HG03520 (cell line): ENCODE results near the gene CEP170B.

ENCODE experiments used
- ATAC-seq: cut with Tn5 transposase; IDR thresholded peaks from one replicate; pipeline ENCODE4 v1.9.1; 2021; ENCODE audit warnings: mild to moderate bottlenecking, moderate library complexity; ENCODE audit not compliant: unreplicated experiment

CEP170B gene

GRCh38 chr14:104929268-104930230, 64.5 kb downstream of the CEP170B start:
- no peak for ATAC-seq

- ATAC-seq = no peak
These were observed 65.6 kb downstream of the CEP170B start for GRCh38 chr14:104930526-104931303.

GRCh38 chr14:104931304-104931770, 66.3 kb downstream of the CEP170B start:
- no peak for ATAC-seq

GRCh38 chr14:104931771-104932675, 67.0 kb downstream of the CEP170B start:
- ATAC-seq = no peak

- peak; percentile 50 for ATAC-seq
These were observed 67.9 kb downstream of the CEP170B start for GRCh38 chr14:104932676-104933631.

- no peak for ATAC-seq
These were observed 69.0 kb downstream of the CEP170B start for GRCh38 chr14:104933746-104934733.

- ATAC-seq = no peak
These were observed 70.1 kb downstream of the CEP170B start for GRCh38 chr14:104935026-104935650.

- ATAC-seq = no peak
These were observed 70.9 kb downstream of the CEP170B start for GRCh38 chr14:104935955-104936354.

GRCh38 chr14:104936361-104937155, 71.5 kb downstream of the CEP170B start:
- no peak for ATAC-seq

GRCh38 chr14:104937161-104937560, 72.1 kb downstream of the CEP170B start:
- no peak for ATAC-seq

- no peak for ATAC-seq
These were observed 72.8 kb downstream of the CEP170B start for GRCh38 chr14:104937694-104938365.

GRCh38 chr14:104938436-104938835, 73.4 kb downstream of the CEP170B start:
- no peak for ATAC-seq

GRCh38 chr14:104938960-104939359, 73.9 kb downstream of the CEP170B start:
- no peak for ATAC-seq

GRCh38 chr14:104939666-104940410, 74.8 kb downstream of the CEP170B start:
- no peak for ATAC-seq

GRCh38 chr14:104940526-104941150, 75.6 kb downstream of the CEP170B start:
- no peak for ATAC-seq
